Measurements from ENCODE around the gene DAG1. TPM values are rescaled to one million over a fixed set of nuclear protein-coding genes. Genes with fewer than 3 reads are reported as not detected.

Gene DAG1
- total RNA-seq, 2 donors from 2014 or later: 22.0 to 27.8 TPM

- Mint-ChIP-seq H3K4me1 (ENCODE audit: low read depth in 2 of 2) (peaks cover 9 to 13% of the 10 kb centered on the region in 2 donors), H3K27me3 (no peaks in the 10 kb centered on the region), H3K36me3 (no peaks in the 10 kb centered on the region), H3K9me3 (no peaks in the 10 kb centered on the region), H3K27ac (no peak overlapping the region), H3K4me3 (no peak overlapping the region)
- no peak for DNase-seq (ENCODE audit: low spot score)
- no peak for ATAC-seq
Observed at GRCh38 chr3:49534581-49535441, 64.7 kb downstream of the DAG1 start.

GRCh38 chr3:49535971-49536874 lies 66.2 kb downstream of the DAG1 start:
- H3K4me3 Mint-ChIP-seq: no peak overlapping the region
- DNase-seq (ENCODE audit: low spot score) (no peak), ATAC-seq (no peak)
- H3K27me3 Mint-ChIP-seq: no peaks in the 10 kb centered on the region
- H3K9me3 Mint-ChIP-seq: no peaks in the 10 kb centered on the region
- peaks cover 6 to 14% of the 10 kb centered on the region in 2 donors for H3K4me1 Mint-ChIP-seq (ENCODE audit: low read depth in 2 of 2)
- H3K36me3 Mint-ChIP-seq: no peaks in the 10 kb centered on the region
- no peak overlapping the region for H3K27ac Mint-ChIP-seq

GRCh38 chr3:49536875-49537533 lies 66.9 kb downstream of the DAG1 start:
- no peak overlapping the region for H3K4me3 Mint-ChIP-seq
- no peaks in the 10 kb centered on the region for H3K36me3 Mint-ChIP-seq
- DNase-seq (ENCODE audit: low spot score) (no peak), ATAC-seq (no peak)
- no peaks in the 10 kb centered on the region for H3K9me3 Mint-ChIP-seq
- no peak overlapping the region for H3K27ac Mint-ChIP-seq
- peaks cover 0 to 7% of the 10 kb centered on the region in 2 donors for H3K4me1 Mint-ChIP-seq (ENCODE audit: low read depth in 2 of 2)
- H3K27me3 Mint-ChIP-seq: peaks cover 0 to 1% of the 10 kb centered on the region in 2 donors

- peak overlapping the region in 1 of 2 donors; percentile 39 for H3K27ac Mint-ChIP-seq
- peaks cover 0 to 7% of the 10 kb centered on the region in 2 donors for H3K4me1 Mint-ChIP-seq (ENCODE audit: low read depth in 2 of 2)
- H3K36me3 Mint-ChIP-seq: no peaks in the 10 kb centered on the region
- H3K27me3 Mint-ChIP-seq: peaks cover 13 to 17% of the 10 kb centered on the region in 2 donors
- DNase-seq (ENCODE audit: low spot score) (peak; percentile 94), ATAC-seq (peak; percentile 97 to 98)
- H3K4me3 Mint-ChIP-seq: peak overlapping the region; percentile 73
- H3K9me3 Mint-ChIP-seq: no peaks in the 10 kb centered on the region
Observed at GRCh38 chr3:49539659-49540560, 69.8 kb downstream of the DAG1 start.

GRCh38 chr3:49552087-49552486 lies 82.0 kb downstream of the DAG1 start:
- H3K27ac Mint-ChIP-seq: no peak overlapping the region
- H3K4me3 Mint-ChIP-seq: no peak overlapping the region
- H3K27me3 Mint-ChIP-seq: peaks cover 10 to 22% of the 10 kb centered on the region in 2 donors
- H3K9me3 Mint-ChIP-seq: no peaks in the 10 kb centered on the region
- H3K36me3 Mint-ChIP-seq: no peaks in the 10 kb centered on the region
- ATAC-seq: no peak
- no peak for DNase-seq (ENCODE audit: low spot score)
- H3K4me1 Mint-ChIP-seq (ENCODE audit: low read depth in 2 of 2): peaks cover 6 to 15% of the 10 kb centered on the region in 2 donors

GRCh38 chr3:49553324-49553691 lies 83.2 kb downstream of the DAG1 start:
- H3K36me3 Mint-ChIP-seq: no peaks in the 10 kb centered on the region
- peaks cover 18 to 25% of the 10 kb centered on the region in 2 donors for H3K27me3 Mint-ChIP-seq
- no peaks in the 10 kb centered on the region for H3K9me3 Mint-ChIP-seq
- DNase-seq (ENCODE audit: low spot score) (no peak), ATAC-seq (no peak)
- H3K4me1 Mint-ChIP-seq (ENCODE audit: low read depth in 2 of 2): peaks cover 6 to 15% of the 10 kb centered on the region in 2 donors
- peak overlapping the region in 1 of 2 donors; percentile 46 for H3K27ac Mint-ChIP-seq
- peak overlapping the region; percentile 94 for H3K4me3 Mint-ChIP-seq

GRCh38 chr3:49553692-49554632 lies 83.9 kb downstream of the DAG1 start, which contains the start of gene BSN:
TSS of gene BSN (plus strand) at chr3:49554477. CDS start at chr3:49554603, 126 bp downstream.
- DNase-seq (ENCODE audit: low spot score): peak; percentile 94
- peak within 1 kb of the TSS; percentile 94 for H3K4me3 Mint-ChIP-seq
- H3K36me3 Mint-ChIP-seq: no peaks in the 10 kb centered on the region
- H3K4me1 Mint-ChIP-seq (ENCODE audit: low read depth in 2 of 2): peaks cover 6 to 15% of the 10 kb centered on the region in 2 donors
- peak within 1 kb of the TSS; percentile 44 to 46 for H3K27ac Mint-ChIP-seq
- no peaks in the 10 kb centered on the region for H3K9me3 Mint-ChIP-seq
- peak; percentile 93 to 94 for ATAC-seq
- peaks cover 22 to 25% of the 10 kb centered on the region in 2 donors for H3K27me3 Mint-ChIP-seq

GRCh38 chr3:49554633-49555265 lies 84.7 kb downstream of the DAG1 start:
- H3K4me1 Mint-ChIP-seq (ENCODE audit: low read depth in 2 of 2): peaks cover 6 to 15% of the 10 kb centered on the region in 2 donors
- H3K4me3 Mint-ChIP-seq: peak overlapping the region; percentile 17
- H3K9me3 Mint-ChIP-seq: no peaks in the 10 kb centered on the region
- peak; percentile 84 to 86 for ATAC-seq
- H3K27ac Mint-ChIP-seq: no peak overlapping the region
- peaks cover 27 to 30% of the 10 kb centered on the region in 2 donors for H3K27me3 Mint-ChIP-seq
- H3K36me3 Mint-ChIP-seq: peaks cover 4% of the 10 kb centered on the region
- DNase-seq (ENCODE audit: low spot score): peak; percentile 69

GRCh38 chr3:49556500-49557275 lies 86.6 kb downstream of the DAG1 start:
- Mint-ChIP-seq H3K4me3 (no peak overlapping the region), H3K27me3 (peaks cover 22 to 31% of the 10 kb centered on the region in 2 donors), H3K4me1 (ENCODE audit: low read depth in 2 of 2) (peaks cover 6 to 14% of the 10 kb centered on the region in 2 donors), H3K9me3 (no peaks in the 10 kb centered on the region), H3K36me3 (peaks cover 4% of the 10 kb centered on the region), H3K27ac (no peak overlapping the region)
- ATAC-seq: no peak
- no peak for DNase-seq (ENCODE audit: low spot score)

GRCh38 chr3:49563040-49563578 lies 93.0 kb downstream of the DAG1 start:
- Mint-ChIP-seq H3K9me3 (no peaks in the 10 kb centered on the region), H3K27ac (no peak overlapping the region), H3K4me1 (ENCODE audit: low read depth in 2 of 2) (no peaks in the 10 kb centered on the region), H3K27me3 (peaks cover 10 to 32% of the 10 kb centered on the region in 2 donors), H3K4me3 (no peak overlapping the region), H3K36me3 (peaks cover 4% of the 10 kb centered on the region)
- ATAC-seq (no peak), DNase-seq (ENCODE audit: low spot score) (no peak)

GRCh38 chr3:49563766-49564165 lies 93.7 kb downstream of the DAG1 start:
- peaks cover 4% of the 10 kb centered on the region for H3K36me3 Mint-ChIP-seq
- H3K4me3 Mint-ChIP-seq: no peak overlapping the region
- peaks cover 10 to 26% of the 10 kb centered on the region in 2 donors for H3K27me3 Mint-ChIP-seq
- H3K9me3 Mint-ChIP-seq: no peaks in the 10 kb centered on the region
- H3K27ac Mint-ChIP-seq: no peak overlapping the region
- DNase-seq (ENCODE audit: low spot score) (no peak), ATAC-seq (no peak)
- H3K4me1 Mint-ChIP-seq (ENCODE audit: low read depth in 2 of 2): no peaks in the 10 kb centered on the region
